NCI-H82 (cell line): Measurements from ENCODE around the gene PIK3CG.
A peak's percentile ranks its signal among the peaks of the same experiment; 100 is the strongest.
"Not testable (repeated sequence)": the region's sequence is repeated elsewhere in the genome, so short reads cannot be mapped to it uniquely, and the experiment has no call there.

ENCODE experiments used
- DNase-seq: peaks from one replicate; lab custom pipeline; 2025; lab: John Stamatoyannopoulos, UW

Gene PIK3CG

GRCh38 chr7:106938803-106939202, 73.7 kb downstream of the PIK3CG start:
- no peak for DNase-seq

GRCh38 chr7:106944035-106944665, 79.1 kb downstream of the PIK3CG start:
- DNase-seq: no peak

GRCh38 chr7:106947244-106947728, 82.2 kb downstream of the PIK3CG start:
- DNase-seq: peak; percentile 75

GRCh38 chr7:106952001-106952657, 87.0 kb downstream of the PIK3CG start:
- no peak for DNase-seq

- DNase-seq: no peak
Observed at GRCh38 chr7:106952658-106953231, 87.7 kb downstream of the PIK3CG start.

- DNase-seq: no peak
Observed at GRCh38 chr7:106954840-106955239, 89.8 kb downstream of the PIK3CG start.

GRCh38 chr7:106955857-106956256, 90.8 kb downstream of the PIK3CG start:
- not testable (repeated sequence) for DNase-seq
